Forelimb muscle (tissue), 1 donor: Measurements from ENCODE around the gene UROD. TPM values are rescaled to one million over a fixed set of nuclear protein-coding genes. Genes with fewer than 3 reads are reported as not detected.
"Not testable (repeated sequence)": the region's sequence is repeated elsewhere in the genome, so short reads cannot be mapped to it uniquely, and the experiment has no call there.

Experiments
- DNase-seq: peaks from one replicate; pipeline ENCODE4 v3.0.0-alpha.2; 2013; ENCODE audit warnings: low read depth
- polyA plus RNA-seq: library from polyadenylated mRNA; unstranded; fragments of 120-200 nt; gene quantifications from one replicate; pipeline ENCODE4 v1.2.1, GENCODE V29; 2013; ENCODE audit not compliant: insufficient read length

UROD gene
- polyA plus RNA-seq, 1 donor, result 76.9 TPM

GRCh38 chr1:45038661-45039364 lies 26.8 kb downstream of the UROD start:
- DNase-seq, result no peak

GRCh38 chr1:45040297-45040696 lies 28.2 kb downstream of the UROD start:
- no peak for DNase-seq

GRCh38 chr1:45043094-45043493 lies 31.0 kb downstream of the UROD start:
- no peak for DNase-seq

GRCh38 chr1:45044916-45045315 lies 32.9 kb downstream of the UROD start:
- no peak for DNase-seq

GRCh38 chr1:45047032-45047431 lies 35.0 kb downstream of the UROD start:
- no peak for DNase-seq

GRCh38 chr1:45051005-45051772 lies 39.1 kb downstream of the UROD start:
- no peak for DNase-seq

- DNase-seq, result no peak
Observed at GRCh38 chr1:45057542-45057941, 45.5 kb downstream of the UROD start.

GRCh38 chr1:45059829-45060228 lies 47.8 kb downstream of the UROD start:
- DNase-seq, result no peak

- DNase-seq, result not testable (repeated sequence)
Observed at GRCh38 chr1:45062463-45062862, 50.4 kb downstream of the UROD start.

- DNase-seq, result no peak
Observed at GRCh38 chr1:45065083-45065482, 53.0 kb downstream of the UROD start.

Other genes with a start within 250 kb of the UROD start
- gene RPS8, start 236.7 kb upstream of the UROD start, polyA plus RNA-seq, result 3,224 TPM
- 0.27 TPM for gene BEST4, start 224.1 kb upstream of the UROD start, polyA plus RNA-seq
- gene PLK3, start 211.9 kb upstream of the UROD start, polyA plus RNA-seq, result 9.2 TPM
- gene DYNLT4, start 204.9 kb upstream of the UROD start, polyA plus RNA-seq, result 0.24 TPM
- gene BTBD19, start 203.7 kb upstream of the UROD start, polyA plus RNA-seq, result 8.3 TPM
- gene PTCH2, start 169.0 kb upstream of the UROD start, polyA plus RNA-seq, result 10.9 TPM
- gene EIF2B3, start 25.7 kb upstream of the UROD start, polyA plus RNA-seq, result 27.6 TPM
- 31.8 TPM for gene HECTD3, start 930 bp upstream of the UROD start, polyA plus RNA-seq
- 0.57 TPM for gene ZSWIM5, start 194.4 kb downstream of the UROD start, polyA plus RNA-seq